ENCODE measurements around the gene ITPRID2.

GRCh38 chr2:181882246-181883020, 9.1 kb upstream of the ITPRID2 start:
- TF ChIP-seq CTCF (IDR thresholded peaks at IDR 0.05; ENCODE audit: low read depth, low read length), result no peak
- no peak for TF ChIP-seq EZH2phosphoT487 (IDR thresholded peaks at IDR 0.05; ENCODE audit: low read depth)
